Bladder microvascular endothelial cell (primary cell): ENCODE results near the gene OR56B1. TPM values are rescaled to one million over a fixed set of nuclear protein-coding genes. Genes with fewer than 3 reads are reported as not detected.

Source experiments
- total RNA-seq: library from RNA; depleted of rRNA; stranded (reverse); fragments of >200 nt; gene quantifications from 2 replicates; pipeline ENCODE4 v1.2.3, GENCODE V29; 2014

The OR56B1 gene, protein sequence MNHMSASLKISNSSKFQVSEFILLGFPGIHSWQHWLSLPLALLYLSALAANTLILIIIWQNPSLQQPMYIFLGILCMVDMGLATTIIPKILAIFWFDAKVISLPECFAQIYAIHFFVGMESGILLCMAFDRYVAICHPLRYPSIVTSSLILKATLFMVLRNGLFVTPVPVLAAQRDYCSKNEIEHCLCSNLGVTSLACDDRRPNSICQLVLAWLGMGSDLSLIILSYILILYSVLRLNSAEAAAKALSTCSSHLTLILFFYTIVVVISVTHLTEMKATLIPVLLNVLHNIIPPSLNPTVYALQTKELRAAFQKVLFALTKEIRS
- total RNA-seq: not detected in 2 replicates

DNA sequence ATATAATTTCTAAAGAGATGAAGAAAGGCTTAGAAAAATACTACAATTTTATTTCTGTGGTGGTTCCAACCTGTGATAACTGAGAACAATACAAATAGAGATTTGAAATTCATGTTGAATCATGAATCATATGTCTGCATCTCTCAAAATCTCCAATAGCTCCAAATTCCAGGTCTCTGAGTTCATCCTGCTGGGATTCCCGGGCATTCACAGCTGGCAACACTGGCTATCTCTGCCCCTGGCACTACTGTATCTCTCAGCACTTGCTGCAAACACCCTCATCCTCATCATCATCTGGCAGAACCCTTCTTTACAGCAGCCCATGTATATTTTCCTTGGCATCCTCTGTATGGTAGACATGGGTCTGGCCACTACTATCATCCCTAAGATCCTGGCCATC lies at the start of gene OR56B1:
Gene OR56B1 (plus strand): TSS at position 53 of the 400 bp plus-strand sequence. CDS start 69 bp downstream, at position 122.

DNA sequence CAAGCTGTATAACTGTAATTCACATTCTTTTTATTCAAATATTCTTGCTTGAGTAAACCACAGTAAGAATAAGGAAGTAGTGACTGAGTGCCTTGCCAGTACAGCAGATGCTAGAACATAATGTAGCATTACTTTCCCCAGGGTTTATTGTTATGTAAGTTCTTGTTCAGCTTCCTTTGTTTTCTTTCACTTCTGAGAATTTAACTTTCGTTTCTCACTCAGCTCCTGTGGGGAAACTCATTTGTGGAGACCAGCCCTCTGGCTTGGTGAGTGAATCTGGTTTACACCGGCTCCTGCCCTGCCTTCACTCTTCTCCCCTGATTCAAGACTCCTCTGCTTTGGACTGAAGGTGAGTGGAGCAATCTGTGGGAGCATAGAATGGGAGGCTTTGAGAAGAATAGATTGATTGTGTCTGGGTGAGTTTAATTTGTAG lies 46.7 kb upstream of the OR56B1 start, which contains the start of gene TRIM22:
Gene TRIM22 (plus strand): TSS at position 240 of the 433 bp plus-strand sequence. CDS start 6,443 bp downstream, outside the sequence.

DNA sequence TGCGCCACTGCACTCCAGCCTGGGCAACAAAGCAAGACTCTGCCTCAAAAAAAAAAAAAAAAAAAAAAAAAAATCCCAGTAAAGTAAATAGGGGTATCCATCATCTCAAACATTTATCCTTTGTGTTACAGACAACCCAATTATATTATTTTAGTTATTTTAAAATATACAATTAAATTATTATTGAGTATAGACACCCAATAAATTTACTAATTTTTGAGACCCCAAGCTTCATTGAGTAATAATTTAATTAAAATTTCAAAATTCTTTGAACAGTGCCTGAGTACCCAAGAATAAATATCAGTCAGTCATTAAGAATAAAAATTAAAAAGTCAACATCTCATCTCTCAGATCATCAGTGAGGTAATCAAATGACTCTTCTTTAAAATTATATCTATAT lies 17.7 kb downstream of the OR56B1 start, which contains the start of gene OR52N4:
Gene OR52N4 (plus strand): TSS at position 301 of the 400 bp plus-strand sequence. CDS start 498 bp downstream, outside the sequence.

DNA sequence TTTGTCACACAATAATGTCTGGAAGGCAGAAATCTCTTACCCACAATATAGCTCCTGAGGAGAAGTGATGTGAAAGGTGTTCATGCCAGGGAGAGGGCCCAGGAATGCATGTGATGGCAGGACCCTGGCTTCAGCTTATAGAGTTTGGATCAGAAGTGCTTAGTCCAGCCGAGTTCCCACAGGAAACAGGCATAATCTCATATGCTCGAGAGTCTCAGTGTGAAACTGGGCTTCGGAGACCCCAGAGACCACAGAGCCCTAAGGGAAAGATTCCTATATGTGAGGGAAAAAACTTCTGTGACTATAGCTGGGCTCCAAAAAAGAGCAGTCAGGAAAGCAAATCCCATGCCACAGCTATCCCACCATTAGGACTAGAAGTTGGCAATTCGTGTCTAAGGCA lies 47.0 kb downstream of the OR56B1 start, which contains the start of gene OR52N5:
Gene OR52N5 (minus strand): TSS at position 101 of the 400 bp plus-strand sequence. CDS start 4,721 bp downstream, outside the sequence.

Other genes starting within 250 kb of the OR56B1 start
- not detected in 2 replicates for gene OR52D1, start 247.8 kb upstream of the OR56B1 start, total RNA-seq
- gene UBQLN3, start 226.5 kb upstream of the OR56B1 start, total RNA-seq: not detected in 2 replicates
- not detected in 2 replicates for gene UBQLNL, start 219.7 kb upstream of the OR56B1 start, total RNA-seq
- gene OR52H1, start 187.9 kb upstream of the OR56B1 start, total RNA-seq: 0.38 TPM in 1 of 2 replicates, not detected in the other
- not detected in 2 replicates for gene OR52B6, start 155.6 kb upstream of the OR56B1 start, total RNA-seq
- 1.3 and 2.1 TPM in 2 replicates for gene TRIM6, start 139.8 kb upstream of the OR56B1 start, total RNA-seq
- gene TRIM34, start 111.4 kb upstream of the OR56B1 start, total RNA-seq: 10.0 and 14.7 TPM in 2 replicates
- gene TRIM5, start 51.4 kb upstream of the OR56B1 start, total RNA-seq: 48.6 and 116 TPM in 2 replicates
- 96.0 and 226 TPM in 2 replicates for gene TRIM22, start 46.7 kb upstream of the OR56B1 start, total RNA-seq
- not detected in 2 replicates for gene OR52N4, start 17.8 kb downstream of the OR56B1 start, total RNA-seq
- gene OR52N5, start 46.9 kb downstream of the OR56B1 start, total RNA-seq: not detected in 2 replicates
- not detected in 2 replicates for gene OR52N1, start 54.8 kb downstream of the OR56B1 start, total RNA-seq
- gene OR52N2, start 72.5 kb downstream of the OR56B1 start, total RNA-seq: not detected in 2 replicates
- gene OR52E6, start 105.4 kb downstream of the OR56B1 start, total RNA-seq: not detected in 2 replicates
- gene OR52E8, start 121.2 kb downstream of the OR56B1 start, total RNA-seq: not detected in 2 replicates
- not detected in 2 replicates for gene OR52E4, start 144.2 kb downstream of the OR56B1 start, total RNA-seq
- gene OR52E5, start 156.8 kb downstream of the OR56B1 start, total RNA-seq: not detected in 2 replicates
- gene OR56A3, start 205.8 kb downstream of the OR56B1 start, total RNA-seq: not detected in 2 replicates
- gene OR56A5, start 232.0 kb downstream of the OR56B1 start, total RNA-seq: not detected in 2 replicates